GM12878 (cell line): Measurements from ENCODE around the gene OMG. TPM values are rescaled to one million over a fixed set of nuclear protein-coding genes. Genes with fewer than 3 reads are reported as not detected.

ENCODE experiments used
- ATAC-seq: fragments of 200-7000 bp; cut with Tn5 transposase; 3 replicates; pipeline ENCODE4 v1.9.1; 2020; ENCODE audit warnings: mild to moderate bottlenecking, moderate library complexity
- BruUV-seq: library from RNA; stranded (reverse); fragments of 400-500 nt; replicated peaks from 2 replicates; lab custom pipeline; 2021; lab: Mats Ljungman, UMichigan
- CTCF ChIA-PET: fragments of 300-600 bp; sonication (Branson Sonifier 250); formaldehyde crosslinking; extraction: SDS; loops from one replicate; lab custom pipeline; 2021; ENCODE audit warnings: inconsistent platforms; lab: Yijun Ruan, JAX
- POLR2A ChIA-PET: fragments of 350-600 bp; formaldehyde crosslinking; extraction: SDS; loops from one replicate; lab custom pipeline; 2021; ENCODE audit warnings: inconsistent platforms; lab: Charles Lee
- RAD21 ChIA-PET: fragments of 300-600 bp; sonication (Branson Sonifier 250); formaldehyde crosslinking; loops from one replicate; lab custom pipeline; 2023; ENCODE audit warnings: antibody characterized with exemption; ENCODE audit not compliant: unreplicated experiment; lab: Charles Lee
- SMC1A ChIA-PET: fragments of 300-600 bp; sonication (Branson Sonifier 250); formaldehyde crosslinking; loops from one replicate; lab custom pipeline; 2023; ENCODE audit not compliant: unreplicated experiment, uncharacterized antibody; lab: Charles Lee
- DNase-seq: peaks from one replicate; pipeline ENCODE4 v3.0.0-alpha.2; 2011; ENCODE audit warnings: low read depth, low spot score
- FAIRE-seq: peaks from 3 replicates; lab custom pipeline; 2011; peaks lifted over from hg19 to GRCh38; lab: Jason Lieb, UNC
- H2AFZ ChIP-seq: 2 replicates; pipeline ENCODE4 v1.6.0; 2011; ENCODE audit warnings: low read depth, low read length, control low read depth; ENCODE audit not compliant: control insufficient read depth
- H3K27ac ChIP-seq: 2 replicates; pipeline ENCODE4 v1.5.1; 2011; ENCODE audit warnings: control low read depth; ENCODE audit not compliant: control insufficient read depth, insufficient read depth
- H3K27me3 ChIP-seq, 2 experiments: replicated peaks in 1 of 2; 2 replicates each; pipeline versions ENCODE4 v1.6.0 to v1.6.1; 2011; ENCODE audit warnings: low read length in 1 of 2; ENCODE audit not compliant: control insufficient read depth in 2 of 2, insufficient read depth in 2 of 2
- H3K36me3 ChIP-seq, 2 experiments: 2 replicates each; pipeline ENCODE4 v1.5.1; 2011; ENCODE audit warnings: low read length in 1 of 2; ENCODE audit not compliant: control insufficient read depth in 2 of 2, insufficient read depth in 2 of 2
- H3K4me1 ChIP-seq: 2 replicates; pipeline ENCODE4 v1.6.1; 2011; ENCODE audit warnings: mild to moderate bottlenecking, low read length, moderate library complexity, mixed read lengths; ENCODE audit not compliant: control insufficient read depth, insufficient read depth
- H3K4me2 ChIP-seq: 2 replicates; pipeline ENCODE4 v1.6.0; 2011; ENCODE audit warnings: control low read depth; ENCODE audit not compliant: control insufficient read depth, insufficient read depth
- H3K4me3 ChIP-seq: fragments of 200-600 bp; sonication (generic); 2 replicates; pipeline ENCODE4 v1.5.1; 2016
- H3K79me2 ChIP-seq: 2 replicates; pipeline ENCODE4 v1.6.0; 2011; ENCODE audit warnings: low read length; ENCODE audit not compliant: control insufficient read depth, insufficient read depth
- H3K9ac ChIP-seq: 2 replicates; pipeline ENCODE4 v1.8.0; 2011; ENCODE audit warnings: low read length, control low read depth, mixed read lengths; ENCODE audit not compliant: control insufficient read depth, insufficient read depth
- H3K9me3 ChIP-seq: replicated peaks from 3 replicates; pipeline ENCODE4 v1.5.1; 2011; ENCODE audit warnings: mild to moderate bottlenecking, low read length; ENCODE audit not compliant: control insufficient read depth, insufficient read depth
- H4K20me1 ChIP-seq: 2 replicates; pipeline ENCODE4 v1.6.0; 2011; ENCODE audit not compliant: control insufficient read depth, insufficient read depth
- ATF7 ChIP-seq: fragments of 450-650 bp; IDR thresholded peaks from 2 replicates; pipeline ENCODE4 v1.6.1; 2016; ENCODE audit warnings: low read depth, mild to moderate bottlenecking
- BCLAF1 ChIP-seq: fragments of 450-650 bp; IDR thresholded peaks from 2 replicates; pipeline ENCODE4 v1.6.1; 2017; ENCODE audit warnings: antibody characterized with exemption, mild to moderate bottlenecking, moderate library complexity
- CBX5 ChIP-seq: sonication (generic); IDR thresholded peaks from 2 replicates; pipeline ENCODE4 v1.6.1; 2016; ENCODE audit warnings: low read depth, moderate library complexity, mild to moderate bottlenecking, inconsistent platforms
- FOXK2 ChIP-seq: fragments of 450-650 bp; IDR thresholded peaks from 2 replicates; pipeline ENCODE4 v1.6.1; 2017; ENCODE audit warnings: mild to moderate bottlenecking, moderate library complexity
- MTA2 ChIP-seq: fragments of 450-650 bp; IDR thresholded peaks from 2 replicates; pipeline ENCODE4 v1.6.1; 2016; ENCODE audit warnings: low read depth, mild to moderate bottlenecking, moderate library complexity
- RUNX3 ChIP-seq: IDR thresholded peaks from 2 replicates; pipeline ENCODE4 v1.6.1; 2012; ENCODE audit warnings: low read length, inconsistent platforms
- SMAD5 ChIP-seq: IDR thresholded peaks from 2 replicates; pipeline ENCODE4 v1.6.1; 2016; ENCODE audit warnings: antibody characterized with exemption, low read depth
- ZNF207 ChIP-seq: fragments of 450-650 bp; IDR thresholded peaks from 2 replicates; pipeline ENCODE4 v1.6.1; 2014; ENCODE audit warnings: antibody characterized with exemption, mild to moderate bottlenecking, borderline replicate concordance
- WGBS: methylation state at CpG from one replicate; pipeline ENCODE4 v1.1.6; 2016; ENCODE audit warnings: low lambda C conversion rate; ENCODE audit not compliant: insufficient replicate concordance, insufficient coverage; ENCODE audit errors: missing lambda C conversion rate; 5-methylcytosine and 5-hydroxymethylcytosine counted together
- in situ Hi-C: fragments of 300-500 bp; cut with MboI; formaldehyde crosslinking; loops from 9 replicates; pipeline ENCODE4 v1.14.3; 2018; ENCODE audit warnings: mixed read lengths
- intact Hi-C: fragments of 100-400 bp; cut with micrococcal nuclease; formaldehyde crosslinking; loops from one replicate; pipeline ENCODE4 v1.14.2; 2022; ENCODE audit not compliant: unreplicated experiment
- polyA plus RNA-seq, 11 experiments: library from polyadenylated mRNA; depleted of rRNA in 4 of 11; unstranded in 6 of 11; stranded (reverse) in 5 of 11; fragments of >200 nt; fragmentation: Nextera tagmentation in 4 of 11; fragmentation: Illumina TruSeq in 1 of 11; extraction: Ambion mirVana in 4 of 11; extraction: Trizol in 1 of 11; gene quantifications; 1 replicate in 1 of 11; 2 replicates in 10 of 11; pipeline versions ENCODE4 v1.2.1 to v1.2.3, GENCODE V29; 2011 to 2016; ENCODE audit warnings: inconsistent platforms in 2 of 11, missing spikeins in 2 of 11, low read depth in 1 of 11
- total RNA-seq, 4 experiments: library from RNA; depleted of rRNA in 3 of 4; stranded (reverse); fragments of >200 nt in 3 of 4; fragmentation: Illumina TruSeq in 1 of 4; extraction: Trizol in 1 of 4; gene quantifications; 2 replicates each; pipeline versions ENCODE4 v1.2.1 to v1.2.3, GENCODE V29; 2013 to 2021
- TF ChIP-seq, protein P1 (sequence below): IDR thresholded peaks from 2 replicates; pipeline ENCODE4 v1.6.1; 2012; ENCODE audit warnings: low read depth, low read length, improper control_type of control experiment
- TF ChIP-seq, protein P2 (sequence below): fragments of 450-650 bp; IDR thresholded peaks from 2 replicates; pipeline ENCODE4 v1.6.1; 2017; ENCODE audit warnings: low read depth, mild to moderate bottlenecking, moderate library complexity
- TF ChIP-seq, protein P3 (sequence below): IDR thresholded peaks from 2 replicates; pipeline ENCODE4 v1.6.1; 2011; ENCODE audit warnings: borderline replicate concordance, low read depth, mild to moderate bottlenecking, moderate library complexity, mixed read lengths, low read length; ENCODE audit not compliant: insufficient read depth; ENCODE audit errors: extremely low read length

Gene OMG
- total and polyA plus RNA-seq, 10 of the 15 experiments (the other 5 are each of a cell fraction or from before 2014, with no cell fraction given): 0.09 to 0.96 (median 0.26) TPM

- peak within 1 kb of the TSS; percentile 95 for H3K27ac ChIP-seq
- CTCF ChIA-PET: interaction anchor here (0.8 to 10.7 kb wide), 4 partner anchors 11 to 203 kb away, joined by 3 to 80 read pairs (median 4); no protein-coding TSS in a partner anchor
- H3K36me3 ChIP-seq: no peaks in the 10 kb centered on the region
- RAD21 ChIA-PET: interaction anchor here (0.8 to 2.1 kb wide), 6 partner anchors 8 to 174 kb away, joined by 4 to 7 read pairs (median 5); partner anchors contain the start of gene EVI2A
- H4K20me1 ChIP-seq: no peaks in the 10 kb centered on the region
- H3K4me3 ChIP-seq: peak within 1 kb of the TSS; percentile 77
- H3K27me3 ChIP-seq: no peaks in the 10 kb centered on the region
- H3K9me3 ChIP-seq: no peaks in the 10 kb centered on the region; the same call in 2 of the 3 replicates
- ATAC-seq (peak; percentile 30), FAIRE-seq (peak; percentile 23), DNase-seq (peak; percentile 66)
- intact Hi-C loops (loop anchor here (10.0 kb wide), 1 partner anchor 591 kb away; the partner anchor contains the start of gene UTP6), in situ Hi-C loops (no loop called here)
- peaks cover 87% of the 10 kb centered on the region for H3K79me2 ChIP-seq
- 1% methylated on average over 3 of the region's 3 CpGs for WGBS
- no TSS peak for BruUV-seq
- peak within 1 kb of the TSS; percentile 78 for H3K4me2 ChIP-seq
- POLR2A ChIA-PET: interaction anchor here (0.6 kb wide), 2 partner anchors 53 to 215 kb away, joined by 3 read pairs; no protein-coding TSS in a partner anchor
- H3K9ac ChIP-seq: peak within 1 kb of the TSS; percentile 93
- peaks cover 11% of the 10 kb centered on the region for H3K4me1 ChIP-seq
- no peak within 1 kb of the TSS for H2AFZ ChIP-seq
- SMC1A ChIA-PET: interaction anchor here (0.7 to 8.0 kb wide), 4 partner anchors 57 to 221 kb away, joined by 3 to 86 read pairs (median 4); no protein-coding TSS in a partner anchor
- TF ChIP-seq BCLAF1: no peak
- TF ChIP-seq FOXK2: no peak
- TF ChIP-seq MTA2: peak; percentile 48; the same call in 1 of the 2 replicates
- TF ChIP-seq RUNX3: peak; percentile 90
- TF ChIP-seq SMAD5: no peak
- TF ChIP-seq ZNF207: no peak
- TF ChIP-seq, protein P1, sequence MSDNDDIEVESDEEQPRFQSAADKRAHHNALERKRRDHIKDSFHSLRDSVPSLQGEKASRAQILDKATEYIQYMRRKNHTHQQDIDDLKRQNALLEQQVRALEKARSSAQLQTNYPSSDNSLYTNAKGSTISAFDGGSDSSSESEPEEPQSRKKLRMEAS: no peak
- no peak for TF ChIP-seq ATF7
- TF ChIP-seq CBX5: no peak
- TF ChIP-seq, protein P2, sequence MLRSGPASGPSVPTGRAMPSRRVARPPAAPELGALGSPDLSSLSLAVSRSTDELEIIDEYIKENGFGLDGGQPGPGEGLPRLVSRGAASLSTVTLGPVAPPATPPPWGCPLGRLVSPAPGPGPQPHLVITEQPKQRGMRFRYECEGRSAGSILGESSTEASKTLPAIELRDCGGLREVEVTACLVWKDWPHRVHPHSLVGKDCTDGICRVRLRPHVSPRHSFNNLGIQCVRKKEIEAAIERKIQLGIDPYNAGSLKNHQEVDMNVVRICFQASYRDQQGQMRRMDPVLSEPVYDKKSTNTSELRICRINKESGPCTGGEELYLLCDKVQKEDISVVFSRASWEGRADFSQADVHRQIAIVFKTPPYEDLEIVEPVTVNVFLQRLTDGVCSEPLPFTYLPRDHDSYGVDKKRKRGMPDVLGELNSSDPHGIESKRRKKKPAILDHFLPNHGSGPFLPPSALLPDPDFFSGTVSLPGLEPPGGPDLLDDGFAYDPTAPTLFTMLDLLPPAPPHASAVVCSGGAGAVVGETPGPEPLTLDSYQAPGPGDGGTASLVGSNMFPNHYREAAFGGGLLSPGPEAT: peak; percentile 51; the same call in 1 of the 2 replicates
- TF ChIP-seq, protein P3, sequence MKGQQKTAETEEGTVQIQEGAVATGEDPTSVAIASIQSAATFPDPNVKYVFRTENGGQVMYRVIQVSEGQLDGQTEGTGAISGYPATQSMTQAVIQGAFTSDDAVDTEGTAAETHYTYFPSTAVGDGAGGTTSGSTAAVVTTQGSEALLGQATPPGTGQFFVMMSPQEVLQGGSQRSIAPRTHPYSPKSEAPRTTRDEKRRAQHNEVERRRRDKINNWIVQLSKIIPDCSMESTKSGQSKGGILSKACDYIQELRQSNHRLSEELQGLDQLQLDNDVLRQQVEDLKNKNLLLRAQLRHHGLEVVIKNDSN: no peak
These were observed 17.1 kb upstream of the OMG start, which contains the start of gene EVI2B for GRCh38 chr17:31313982-31314781. TSS of gene EVI2B (minus strand) at chr17:31314054. CDS start at chr17:31305609, 8,445 bp downstream.
